GM18508 (cell line): ENCODE results near the gene GHR.
"Not testable (repeated sequence)": the region's sequence is repeated elsewhere in the genome, so short reads cannot be mapped to it uniquely, and the experiment has no call there.

Experiments
- ATAC-seq: cut with Tn5 transposase; IDR thresholded peaks from one replicate; pipeline ENCODE4 v1.9.1; 2021; ENCODE audit warnings: moderate number of reproducible peaks; ENCODE audit not compliant: insufficient read depth, unreplicated experiment

The GHR gene

DNA sequence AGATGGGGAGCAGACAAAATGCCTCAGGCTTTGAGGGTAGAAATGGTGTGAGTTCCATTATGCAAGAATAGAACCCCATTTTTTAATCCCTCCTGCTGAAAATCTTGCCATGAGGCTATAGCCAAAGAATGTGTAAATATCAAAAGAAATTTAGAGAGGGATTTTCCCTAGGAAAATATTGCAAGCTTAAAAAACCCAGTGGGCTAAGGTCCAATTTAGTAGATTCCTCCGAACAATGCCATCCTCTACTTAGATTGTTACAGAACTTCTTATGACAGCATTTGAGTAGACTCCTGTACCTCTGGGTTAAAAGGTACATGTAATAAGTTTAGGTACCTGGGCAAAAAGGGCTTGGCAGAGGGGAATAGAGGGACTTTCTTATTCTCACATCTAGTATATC, 138.4 kb downstream of the GHR start:
- no peak for ATAC-seq

DNA sequence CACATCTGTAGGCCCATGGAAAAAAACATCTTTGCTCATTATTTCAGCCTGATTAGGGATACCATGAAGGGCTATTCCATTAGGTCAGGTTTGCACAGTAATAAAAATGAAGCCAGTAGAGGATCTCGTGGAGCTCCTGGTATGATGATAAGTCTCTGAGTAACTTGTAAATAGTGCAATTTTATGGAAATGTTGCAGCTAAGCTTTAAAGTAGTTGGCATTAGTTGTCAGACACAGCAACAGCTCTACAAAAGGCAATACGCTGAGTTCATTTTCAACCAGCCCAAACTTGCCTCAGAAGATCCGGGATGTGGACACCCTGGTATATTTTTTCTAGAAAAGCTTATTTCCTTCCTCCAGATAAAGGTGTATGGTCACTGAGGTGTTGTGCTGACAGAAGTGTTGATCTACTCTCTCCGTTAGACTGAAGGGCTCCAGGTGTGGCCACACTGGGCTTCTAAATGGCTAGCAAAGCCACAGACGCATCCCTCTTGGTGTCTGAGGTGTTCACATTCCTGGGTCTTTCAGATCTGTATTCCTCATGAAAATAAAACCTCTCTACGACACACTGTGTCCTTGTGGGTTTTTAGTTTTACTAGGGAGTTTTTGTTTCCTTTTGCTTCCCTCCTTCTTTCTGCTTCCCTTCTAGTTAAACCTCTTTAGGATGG, 141.6 kb downstream of the GHR start:
- no peak for ATAC-seq

DNA sequence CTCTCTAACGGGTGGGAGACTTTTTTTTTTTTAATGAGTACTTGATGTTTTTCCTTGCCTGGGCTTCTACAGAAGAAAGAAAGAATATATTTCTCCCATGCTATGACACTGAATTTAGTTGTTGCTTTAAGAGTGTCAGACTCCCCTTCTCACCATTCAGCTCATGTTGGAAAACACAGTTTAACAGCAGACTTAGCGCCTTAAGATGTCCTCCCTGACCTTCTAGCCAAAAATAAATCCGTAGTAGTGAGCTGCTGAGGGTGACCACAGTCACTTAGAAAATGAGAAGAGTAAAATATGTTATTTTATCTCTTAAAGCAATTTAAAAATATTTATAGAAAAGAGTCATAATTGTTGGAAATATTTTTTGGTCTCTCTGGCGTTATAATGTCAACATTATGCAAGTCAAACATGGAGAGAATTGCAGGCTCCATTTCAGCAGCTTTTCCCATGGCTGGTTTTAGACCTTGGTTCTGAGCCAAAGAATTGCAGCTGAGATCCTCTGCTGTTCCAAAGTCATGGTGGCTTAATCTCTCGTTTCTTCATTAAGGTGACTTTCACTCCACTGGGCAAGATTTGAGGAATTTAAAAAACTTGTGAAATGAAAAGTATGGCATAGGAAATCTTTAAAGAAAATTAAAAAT, 143.5 kb downstream of the GHR start:
- ATAC-seq: no peak

DNA sequence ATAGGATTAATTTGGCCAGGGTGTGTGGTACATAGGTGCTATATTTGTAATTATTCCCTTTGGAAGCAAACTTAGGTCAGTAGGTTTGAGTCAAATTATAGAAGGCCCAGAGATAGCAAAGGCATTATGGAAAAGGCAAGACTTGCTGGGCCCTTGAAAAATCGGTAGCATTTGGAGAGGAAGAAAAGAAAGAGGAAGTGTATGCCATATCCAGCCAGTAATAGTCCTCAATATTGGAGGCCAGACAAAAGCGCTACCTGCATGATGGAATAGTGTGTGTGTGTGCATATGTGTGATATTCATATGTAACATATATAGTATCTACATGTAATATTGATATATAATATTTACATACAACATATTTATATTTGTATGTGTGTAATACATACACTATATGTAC, 146.1 kb downstream of the GHR start:
- ATAC-seq: no peak

DNA sequence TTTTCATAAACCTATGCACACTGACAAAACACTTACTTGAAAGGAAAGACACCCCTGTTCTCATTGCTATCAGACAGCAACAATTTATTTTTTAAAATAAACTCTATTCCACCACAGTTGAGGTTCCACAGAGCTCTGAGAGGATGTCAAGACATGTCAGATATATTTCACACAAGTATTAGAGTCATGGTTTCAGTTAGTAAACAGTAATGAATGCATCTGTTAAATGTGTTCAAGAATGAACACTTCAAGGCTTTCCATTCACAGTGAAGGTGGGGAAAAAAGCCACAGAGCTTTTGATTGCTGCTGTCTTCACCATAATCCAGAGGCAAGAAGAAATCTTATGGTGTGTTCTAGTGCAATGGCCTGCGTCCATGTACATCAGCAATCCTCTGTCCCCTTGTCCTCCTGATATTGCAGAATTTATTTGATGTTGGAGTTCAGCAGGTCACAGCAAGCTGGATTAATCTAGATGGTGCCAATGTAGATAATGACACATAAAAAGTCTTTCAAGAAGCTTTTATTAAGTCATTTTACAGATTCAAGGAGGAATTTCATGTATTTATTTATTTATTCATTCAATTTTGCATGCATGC, 146.8 kb downstream of the GHR start:
- no peak for ATAC-seq

DNA sequence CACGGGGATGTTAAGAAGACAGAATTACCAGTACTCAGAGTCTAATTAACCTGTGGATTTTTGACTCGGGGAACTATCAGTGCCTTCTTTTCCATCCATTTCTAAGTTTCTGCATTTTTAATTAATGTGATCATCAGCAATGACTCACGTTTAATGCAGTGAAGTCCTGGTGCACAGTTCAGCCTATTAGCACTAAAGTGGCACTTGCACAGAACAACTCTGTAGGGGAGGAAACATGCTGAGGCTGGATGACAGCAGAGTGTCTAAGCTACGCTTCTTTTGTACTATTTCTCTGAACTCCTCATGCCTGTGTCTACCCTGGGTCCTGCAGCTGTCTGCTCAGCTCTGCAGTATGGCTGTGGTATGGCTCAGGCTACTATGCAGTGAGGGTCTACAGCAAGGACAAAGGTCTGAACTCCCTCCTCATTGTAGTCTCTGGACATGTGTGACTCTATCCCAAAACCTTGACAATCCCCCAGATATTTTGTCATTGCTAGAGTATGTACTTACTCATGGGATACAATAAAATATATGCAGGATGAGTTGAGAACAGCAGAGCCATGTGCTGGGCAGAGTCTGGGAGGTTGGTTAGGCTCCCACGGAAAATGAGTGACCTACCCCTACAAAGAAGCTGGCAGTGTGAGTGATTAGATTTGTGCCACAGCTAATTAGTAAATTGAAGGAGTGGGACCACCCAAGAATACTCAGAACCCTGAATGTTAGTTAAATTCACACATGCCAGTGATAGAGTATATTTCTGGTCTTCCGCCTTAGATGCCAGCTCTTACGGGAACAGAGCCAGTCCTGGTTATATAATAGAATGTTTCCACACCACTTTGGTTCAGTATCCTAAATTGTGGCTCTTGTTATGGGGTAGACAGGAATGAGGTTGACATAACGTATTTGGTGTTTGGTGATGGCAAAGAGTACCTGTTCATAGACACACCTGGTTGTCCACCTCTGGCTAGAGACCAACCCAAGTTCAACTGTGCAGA, 148.0 kb downstream of the GHR start:
- no peak for ATAC-seq

DNA sequence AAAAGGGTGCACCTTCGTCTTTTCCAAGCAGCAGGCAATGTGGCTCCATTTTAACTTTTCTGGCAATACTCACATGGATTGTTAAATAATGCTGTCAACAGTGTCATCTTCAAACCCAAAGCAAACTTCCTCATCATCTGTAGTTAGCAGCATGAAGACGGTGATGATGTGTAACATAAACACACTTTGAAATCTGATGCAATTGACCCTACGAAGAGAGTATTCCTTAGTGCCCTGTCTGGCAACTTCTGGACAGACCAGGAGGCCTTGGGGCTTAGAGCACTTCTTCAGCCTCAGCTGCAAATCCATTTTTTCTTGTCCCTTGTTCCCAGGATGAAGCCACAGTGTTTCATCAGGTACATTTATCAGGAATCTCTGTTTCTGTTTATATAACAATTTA, 149.1 kb downstream of the GHR start:
- no peak for ATAC-seq

DNA sequence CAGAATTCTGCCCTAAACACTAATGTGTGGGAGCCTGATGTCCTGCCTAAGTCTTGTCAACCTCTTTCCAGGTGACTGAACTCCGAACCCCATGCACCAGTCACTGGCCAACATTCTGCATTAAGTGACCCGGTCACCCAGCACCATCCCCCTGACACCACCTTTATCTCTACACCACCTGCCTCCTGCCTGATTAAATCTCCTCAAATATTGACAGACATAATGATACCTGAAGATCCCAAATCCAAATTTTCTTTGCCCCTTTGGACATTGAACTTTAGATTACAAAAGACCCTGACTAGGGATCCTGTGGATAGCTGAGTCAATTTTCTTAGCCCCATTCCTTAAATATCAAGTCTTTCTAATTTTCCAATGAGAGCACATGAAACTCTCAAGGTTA, 150.1 kb downstream of the GHR start:
- no peak for ATAC-seq

DNA sequence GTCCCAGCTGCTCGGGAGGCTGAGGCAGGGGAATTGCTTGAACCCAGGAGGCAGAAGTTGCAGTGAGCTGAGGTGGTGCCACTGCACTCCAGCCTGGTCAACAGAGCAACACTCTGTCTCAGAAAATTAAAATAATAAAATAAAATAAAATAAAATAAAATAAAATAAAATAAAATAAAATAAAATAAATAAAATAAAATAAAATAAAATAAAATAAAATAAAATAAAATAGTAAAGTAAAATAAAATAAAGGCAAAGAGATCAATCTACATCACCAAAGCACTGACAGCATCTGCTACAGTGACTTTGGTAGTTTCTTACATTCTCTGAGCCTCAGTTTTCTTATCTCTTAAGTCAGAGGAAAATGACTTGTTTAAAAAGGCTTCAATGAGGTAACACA, 152.7 kb downstream of the GHR start:
- ATAC-seq: not testable (repeated sequence)

DNA sequence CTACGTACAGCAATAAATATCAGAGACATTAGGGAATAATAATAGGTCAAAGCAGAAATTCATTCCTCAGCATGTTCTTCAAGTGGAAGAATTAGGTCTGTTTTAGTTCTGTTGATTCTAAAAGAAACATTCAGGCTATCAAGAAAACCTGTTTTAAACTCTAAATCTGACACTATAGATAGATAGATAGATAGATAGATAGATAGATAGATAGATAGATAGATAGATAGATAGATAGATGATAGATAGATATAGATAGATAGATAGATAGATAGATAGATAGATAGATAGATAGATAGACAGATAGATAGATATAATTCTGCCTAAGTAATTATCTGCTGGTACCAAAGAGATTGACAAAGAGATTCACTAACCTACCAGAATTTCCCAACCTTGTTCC, 155.7 kb downstream of the GHR start:
- not testable (repeated sequence) for ATAC-seq

DNA sequence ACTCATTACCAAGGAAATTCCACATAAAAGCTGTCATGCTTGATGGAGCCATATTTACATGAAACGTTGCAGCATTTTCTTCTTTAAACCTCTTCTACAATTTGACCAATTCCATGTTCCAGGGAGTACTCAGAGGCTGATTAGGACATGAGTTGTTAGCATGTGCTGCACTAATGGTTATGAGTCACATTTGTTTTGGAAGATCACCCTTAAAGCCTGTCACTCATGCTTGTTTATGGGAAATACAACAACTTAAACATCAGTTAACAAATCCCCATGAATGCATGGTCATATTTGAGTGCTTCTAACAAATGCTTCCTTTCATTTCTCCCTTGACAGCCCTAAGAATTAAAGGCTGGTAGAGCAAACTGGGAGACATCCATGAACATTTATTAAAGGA, 156.1 kb downstream of the GHR start:
- no peak for ATAC-seq

DNA sequence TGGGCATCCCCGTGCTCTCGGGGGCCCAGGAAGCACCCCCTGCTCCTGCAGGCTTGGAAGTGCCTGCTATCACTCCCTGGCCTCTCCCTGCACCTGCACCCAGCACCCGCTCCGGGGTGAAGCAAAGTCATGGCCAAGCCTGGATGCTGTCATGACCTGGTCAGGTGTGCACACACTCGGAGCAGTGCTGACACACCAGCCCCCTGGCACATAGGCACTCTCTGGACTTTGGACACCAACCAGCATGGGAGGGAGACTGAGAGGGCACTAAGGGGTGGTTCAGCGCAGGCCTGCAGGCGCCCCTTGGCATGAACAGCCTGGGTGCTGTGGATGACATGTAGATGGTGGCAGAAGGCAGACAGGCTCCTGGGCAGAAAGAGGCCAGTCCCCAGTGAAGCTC, 158.6 kb downstream of the GHR start:
- no peak for ATAC-seq

DNA sequence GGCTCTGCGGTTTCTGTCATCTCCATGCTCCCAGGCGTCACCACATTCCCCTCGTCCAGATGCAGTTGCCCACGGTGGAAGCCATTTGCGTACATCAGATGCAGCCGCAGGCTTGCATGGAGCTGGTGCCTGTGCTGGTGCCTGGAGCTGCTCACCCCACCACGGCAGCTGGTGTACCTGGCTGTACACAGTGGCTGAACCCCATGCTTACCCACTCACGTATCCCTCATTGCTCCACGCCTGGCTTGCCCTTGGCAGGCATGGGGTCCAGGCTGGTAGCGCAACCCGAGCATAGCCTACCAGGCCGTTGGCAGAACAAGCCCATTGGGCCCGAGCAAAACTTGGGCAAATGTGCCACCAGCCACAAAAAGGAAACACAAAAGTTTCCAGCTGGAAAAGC, 159.5 kb downstream of the GHR start:
- ATAC-seq: no peak

DNA sequence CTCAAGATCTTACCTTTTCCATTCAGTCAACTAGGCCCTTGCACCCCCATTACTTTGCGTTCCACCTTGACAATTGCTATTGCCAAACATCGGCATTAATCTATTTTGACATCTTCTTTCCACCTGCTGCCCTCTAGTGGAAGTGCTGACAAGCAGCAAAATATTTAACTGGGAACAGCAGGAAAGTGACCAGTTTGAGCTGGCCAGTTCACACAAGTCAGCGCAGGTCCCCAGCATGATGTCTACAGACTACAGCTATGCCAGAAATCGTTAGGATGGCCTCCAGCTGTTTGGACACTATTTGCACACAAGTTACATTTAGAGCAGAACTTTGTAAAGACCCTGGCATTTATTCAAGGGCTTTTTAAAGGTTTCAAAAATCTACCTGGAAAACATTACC, 160.1 kb downstream of the GHR start:
- ATAC-seq: no peak

DNA sequence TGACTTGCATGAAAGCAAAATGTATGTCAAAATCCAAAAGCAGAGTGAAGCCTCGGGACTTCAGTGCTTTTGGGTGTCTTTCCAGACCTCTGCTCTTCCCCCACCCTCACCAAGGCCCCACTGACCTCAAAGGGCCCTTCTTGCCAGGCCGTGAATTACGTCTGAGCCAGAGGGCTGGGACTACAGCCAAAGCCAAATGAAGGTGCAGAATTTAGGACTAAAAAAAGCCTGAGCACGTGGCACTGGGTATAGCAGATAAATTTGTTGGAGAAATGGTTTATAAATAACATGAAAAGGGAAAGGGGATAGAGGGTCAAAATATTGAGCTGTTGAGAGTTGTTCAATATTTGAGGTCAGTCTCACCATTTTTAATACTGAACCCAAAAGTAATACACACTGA, 163.4 kb downstream of the GHR start:
- no peak for ATAC-seq

DNA sequence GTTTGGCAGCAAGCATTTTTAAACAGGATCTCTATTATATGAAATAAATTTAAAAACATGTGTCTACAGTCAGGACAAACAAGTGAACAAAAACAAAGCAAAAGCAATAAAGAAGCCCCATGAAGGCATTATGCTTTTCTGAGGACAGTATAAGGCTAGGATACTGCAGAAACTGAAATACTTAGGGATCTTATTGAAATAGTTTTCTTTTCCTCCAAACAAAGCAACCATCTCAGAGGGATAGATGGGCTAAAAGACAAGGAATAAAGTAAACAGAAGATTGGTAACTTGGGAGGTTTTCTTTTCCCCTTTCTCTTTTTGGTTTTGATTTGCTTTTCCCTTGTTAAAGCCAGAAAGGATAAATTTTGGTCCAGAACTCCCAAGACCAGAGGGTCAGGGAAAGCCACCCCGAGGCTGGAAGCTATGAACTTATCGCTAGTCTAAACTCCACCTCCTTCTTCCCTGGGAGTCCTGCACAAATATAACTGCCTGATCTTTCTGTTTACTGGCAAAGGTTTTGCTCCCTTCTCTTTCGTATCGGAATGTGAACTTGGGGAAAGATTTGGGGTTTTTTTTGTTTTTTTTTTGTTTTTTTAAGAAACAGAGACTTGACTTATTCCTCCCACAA, 164.0 kb downstream of the GHR start:
- no peak for ATAC-seq

DNA sequence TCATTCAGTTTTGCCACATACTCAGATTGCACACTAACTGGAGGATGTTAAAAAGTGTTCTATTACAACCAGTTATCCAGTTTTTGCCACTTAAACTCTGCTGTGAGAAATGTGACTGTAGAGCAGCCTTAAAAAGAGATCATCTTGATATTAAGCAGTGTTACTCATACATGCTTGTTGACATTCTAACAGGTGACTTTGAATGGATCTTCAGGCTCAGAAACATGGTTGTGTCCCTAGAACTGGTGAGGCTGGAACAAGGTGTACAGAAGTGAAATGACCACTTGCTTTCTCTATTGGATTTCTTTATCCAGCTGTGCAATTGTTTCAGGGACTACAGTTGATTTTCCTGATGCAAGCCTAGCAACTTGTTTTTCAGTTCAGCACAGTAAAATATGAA, 167.3 kb downstream of the GHR start:
- no peak for ATAC-seq

DNA sequence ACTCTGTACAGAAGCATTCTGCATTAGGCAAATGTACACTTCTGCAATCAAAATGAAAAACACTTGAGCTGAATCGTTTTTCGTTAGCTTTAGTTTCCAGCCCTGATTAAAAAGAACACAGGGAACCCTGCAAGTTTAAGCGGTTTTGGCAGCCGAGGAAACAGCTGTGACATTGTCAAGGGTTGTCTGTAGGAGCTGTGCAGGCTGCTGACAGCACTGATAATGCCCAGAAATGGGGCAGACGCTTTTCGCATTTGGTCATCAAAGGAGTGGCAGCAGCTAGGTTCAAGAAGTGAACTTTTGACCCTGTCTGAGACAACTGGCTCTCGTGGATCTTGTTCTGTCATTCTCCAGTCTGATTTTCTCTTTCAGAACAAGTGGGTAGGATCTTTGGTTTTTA, 167.8 kb downstream of the GHR start:
- ATAC-seq: no peak

DNA sequence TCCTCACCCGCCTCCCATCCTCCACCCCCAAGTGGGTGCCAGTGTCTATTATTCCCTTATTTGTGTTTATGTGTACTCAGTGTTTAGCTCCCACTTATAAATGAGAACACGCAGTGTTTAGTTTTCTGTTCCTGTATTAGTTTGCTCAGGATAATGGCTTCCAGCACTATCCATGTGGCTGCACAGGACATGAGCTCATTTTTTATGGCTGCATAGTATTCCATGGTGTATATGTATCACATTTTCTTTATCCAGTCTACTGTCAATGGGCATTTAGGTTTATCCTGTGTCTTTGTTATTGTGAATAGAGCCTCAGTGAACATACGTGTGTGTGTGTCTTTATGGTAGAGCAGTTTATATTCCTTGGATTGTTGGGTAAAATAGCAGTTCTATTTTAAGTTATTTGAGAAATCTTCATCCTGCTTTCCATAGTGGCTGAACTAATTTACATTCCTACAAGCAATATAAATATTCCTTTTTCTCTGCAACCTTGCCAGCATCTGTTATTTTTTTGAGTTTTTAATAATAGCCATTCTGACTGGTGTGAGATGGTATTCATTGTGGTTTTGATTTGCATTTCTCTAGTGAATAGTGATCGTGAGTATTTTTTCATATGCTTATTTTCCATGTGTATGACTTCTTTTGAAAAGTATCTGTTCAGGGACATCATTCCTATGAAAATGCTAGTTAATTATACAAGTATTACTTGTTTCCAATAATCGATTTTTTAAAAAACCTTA, 169.3 kb downstream of the GHR start:
- no peak for ATAC-seq

DNA sequence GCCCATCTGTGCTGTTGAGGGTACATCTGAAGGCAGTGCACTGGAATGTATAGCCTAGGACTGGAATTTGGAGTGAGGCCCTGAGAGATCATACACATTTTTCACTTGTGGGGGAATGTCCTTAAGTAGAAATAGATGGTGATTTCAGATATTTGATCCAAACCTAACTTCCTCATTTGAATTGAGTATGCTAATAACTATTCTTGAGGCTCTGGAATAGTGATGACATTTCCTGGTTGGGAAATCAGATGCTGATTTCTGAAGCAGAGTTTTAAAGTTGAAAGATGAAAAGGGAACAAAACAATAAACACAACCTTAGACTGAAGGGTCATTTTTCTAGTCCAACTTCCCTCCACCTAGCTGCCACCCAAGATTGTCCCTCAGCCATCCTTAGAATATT, 170.4 kb downstream of the GHR start:
- ATAC-seq: no peak
